SU-DHL-6 (cell line): ENCODE data around the gene AVEN.

ENCODE experiments used
- H2AFZ ChIP-seq: fragments of 200-600 bp; sonication (generic); 2 replicates; pipeline ENCODE4 v1.6.1; 2014; ENCODE audit warnings: low read depth, mild to moderate bottlenecking, moderate library complexity, mixed read lengths, antibody characterized with exemption, low read length; ENCODE audit not compliant: severe bottlenecking
- H3F3A ChIP-seq: fragments of 200-600 bp; shearing (Covaris generic); 2 replicates; pipeline ENCODE4 v1.6.0; 2016; ENCODE audit warnings: antibody characterized with exemption, mild to moderate bottlenecking; ENCODE audit not compliant: insufficient read depth
- H3K27ac ChIP-seq: fragments of 200-600 bp; sonication (generic); 2 replicates; pipeline ENCODE4 v1.5.1; 2016; ENCODE audit warnings: low read depth, mild to moderate bottlenecking, low read length, moderate library complexity, mixed read lengths
- H3K27me3 ChIP-seq: fragments of 200-600 bp; sonication (generic), shearing (Covaris generic); 2 replicates; pipeline ENCODE4 v1.6.0; 2014; ENCODE audit warnings: mild to moderate bottlenecking, low read length
- H3K36me3 ChIP-seq: fragments of 200-600 bp; sonication (generic); 2 replicates; pipeline ENCODE4 v1.6.1; 2014; ENCODE audit warnings: mild to moderate bottlenecking, low read length, mixed read lengths
- H3K4me2 ChIP-seq: fragments of 300-600, 200-600 bp; shearing (Covaris generic), sonication (generic); 2 replicates; pipeline ENCODE4 v1.6.0; 2014; ENCODE audit warnings: low read length, low read depth, mild to moderate bottlenecking; ENCODE audit not compliant: poor library complexity, severe bottlenecking
- H3K4me3 ChIP-seq: fragments of 200-600 bp; sonication (generic); 2 replicates; pipeline ENCODE4 v1.5.1; 2014; ENCODE audit warnings: antibody characterized with exemption, low read length, mild to moderate bottlenecking, mixed read lengths; ENCODE audit not compliant: insufficient read depth, poor library complexity, severe bottlenecking
- H3K79me2 ChIP-seq: fragments of 200-600 bp; sonication (generic); 2 replicates; pipeline ENCODE4 v1.6.1; 2014; ENCODE audit warnings: mild to moderate bottlenecking, low read length, moderate library complexity; ENCODE audit not compliant: insufficient read depth
- H3K9ac ChIP-seq: fragments of 200-600 bp; sonication (generic); 2 replicates; pipeline ENCODE4 v1.7.0; 2014; ENCODE audit warnings: mild to moderate bottlenecking, low read length
- H3K9me2 ChIP-seq: fragments of 200-600 bp; sonication (generic); replicated peaks from 2 replicates; pipeline ENCODE4 v1.6.1; 2014; ENCODE audit warnings: low read length; ENCODE audit not compliant: insufficient read depth
- H3K9me3 ChIP-seq: fragments of 200-600 bp; sonication (generic); 2 replicates; pipeline ENCODE4 v1.6.1; 2014; ENCODE audit warnings: low read length, mixed read lengths; ENCODE audit not compliant: insufficient read depth
- H4K20me1 ChIP-seq: fragments of 200-600 bp; sonication (generic); 2 replicates; pipeline ENCODE4 v1.6.1; 2014; ENCODE audit warnings: low read depth, mild to moderate bottlenecking, antibody characterized with exemption, low read length, moderate library complexity, mixed read lengths
- CTCF ChIP-seq: fragments of 200-600 bp; sonication (generic); IDR thresholded peaks from one replicate; pipeline ENCODE4 v1.5.1; 2017; ENCODE audit warnings: antibody characterized with exemption, mild to moderate bottlenecking, low read length, moderate library complexity; ENCODE audit not compliant: insufficient read depth, poor library complexity, severe bottlenecking
- EZH2phosphoT487 ChIP-seq: fragments of 200-600 bp; sonication (generic), shearing (Covaris generic); conservative IDR thresholded peaks from 2 replicates; pipeline ENCODE4 v1.6.1; 2018; ENCODE audit warnings: mild to moderate bottlenecking, antibody characterized with exemption, low read length, moderate library complexity, mixed read lengths

Gene AVEN

GRCh38 chr15:33831646-33832045 lies 207.4 kb downstream of the AVEN start:
- Histone ChIP-seq H3K9ac (no peak overlapping the region), H3K4me2 (no peak overlapping the region), H3K4me3 (no peak overlapping the region)

GRCh38 chr15:33830351-33830750 lies 208.7 kb downstream of the AVEN start:
- Histone ChIP-seq H3K9me3 (no peaks in the 10 kb centered on the region), H2AFZ (no peak overlapping the region), H3K9ac (no peak overlapping the region), H3K36me3 (no peaks in the 10 kb centered on the region), H3K4me3 (no peak overlapping the region), H3K9me2 (no peaks in the 10 kb centered on the region), H3K27ac (no peak overlapping the region), H3K27me3 (no peaks in the 10 kb centered on the region), H3K79me2 (no peaks in the 10 kb centered on the region), H3F3A (no peaks in the 10 kb centered on the region), H4K20me1 (no peaks in the 10 kb centered on the region), H3K4me2 (no peak overlapping the region)
- TF ChIP-seq EZH2phosphoT487: no peak
- TF ChIP-seq CTCF: no peak

More at GRCh38 chr15:33831646-33832045, 207.4 kb downstream of the AVEN start:
- Histone ChIP-seq H3K9me2 (no peaks in the 10 kb centered on the region), H2AFZ (no peak overlapping the region), H3K9me3 (no peaks in the 10 kb centered on the region), H3K36me3 (no peaks in the 10 kb centered on the region), H3F3A (no peaks in the 10 kb centered on the region), H3K27me3 (no peaks in the 10 kb centered on the region), H3K79me2 (no peaks in the 10 kb centered on the region), H3K27ac (no peak overlapping the region), H4K20me1 (no peaks in the 10 kb centered on the region)
- TF ChIP-seq EZH2phosphoT487: no peak
- TF ChIP-seq CTCF: no peak

- Histone ChIP-seq H4K20me1 (no peaks in the 10 kb centered on the region), H2AFZ (no peak overlapping the region), H3K9ac (no peak overlapping the region), H3K9me2 (no peaks in the 10 kb centered on the region), H3K27ac (no peak overlapping the region), H3F3A (no peaks in the 10 kb centered on the region), H3K9me3 (no peaks in the 10 kb centered on the region), H3K4me3 (no peak overlapping the region), H3K36me3 (no peaks in the 10 kb centered on the region), H3K79me2 (no peaks in the 10 kb centered on the region), H3K27me3 (no peaks in the 10 kb centered on the region), H3K4me2 (no peak overlapping the region)
- TF ChIP-seq CTCF: no peak
- TF ChIP-seq EZH2phosphoT487: no peak
These were observed 212.8 kb downstream of the AVEN start for GRCh38 chr15:33826201-33826600.
